Stimulated activated CD4-positive, alpha-beta T cell treated with anti-CD3 and anti-CD28 coated beads, Interleukin-15, amount 100 ng/mL, for 48 hours (primary cell): ENCODE results near the gene PP2D1.
"Not testable (repeated sequence)": the region's sequence is repeated elsewhere in the genome, so short reads cannot be mapped to it uniquely, and the experiment has no call there.

ENCODE experiments used
- DNase-seq, 2 donors: peaks; one replicate each; pipeline ENCODE4 v3.0.0-alpha.2; 2020; ENCODE audit warnings: low read depth in 2 of 2

PP2D1 gene

GRCh38 chr3:20012164-20012563 is at the start of gene PP2D1:
Gene PP2D1, minus strand, starts transcription at chr3:20012264. Its CDS starts 192 bp downstream, at chr3:20012072.
- DNase-seq, result no peak

- peak in 1 of 2 donors; percentile 19 for DNase-seq
These were observed 49.1 kb upstream of the PP2D1 start for GRCh38 chr3:20060974-20061685.

GRCh38 chr3:20059929-20060328 is 47.9 kb upstream of the PP2D1 start:
- no peak for DNase-seq

- no peak for DNase-seq
These were observed 45.6 kb upstream of the PP2D1 start for GRCh38 chr3:20057612-20058180.

- no peak for DNase-seq
These were observed 44.9 kb upstream of the PP2D1 start for GRCh38 chr3:20056725-20057611.

- no peak for DNase-seq
These were observed 43.8 kb upstream of the PP2D1 start for GRCh38 chr3:20055842-20056241.

GRCh38 chr3:20055020-20055775 is 43.1 kb upstream of the PP2D1 start:
- no peak for DNase-seq

- peak; percentile 61 to 77 for DNase-seq
These were observed 42.5 kb upstream of the PP2D1 start for GRCh38 chr3:20054549-20054987.

GRCh38 chr3:20052851-20053250 is 40.8 kb upstream of the PP2D1 start:
- DNase-seq, result no peak

GRCh38 chr3:20051123-20051806 is 39.2 kb upstream of the PP2D1 start:
- DNase-seq, result no peak

GRCh38 chr3:20047976-20048883 is 36.2 kb upstream of the PP2D1 start:
- DNase-seq, result no peak

GRCh38 chr3:20047341-20047779 is 35.3 kb upstream of the PP2D1 start:
- no peak for DNase-seq

GRCh38 chr3:20046556-20046955 is 34.5 kb upstream of the PP2D1 start:
- no peak for DNase-seq

GRCh38 chr3:20045141-20045540 is 33.1 kb upstream of the PP2D1 start:
- not testable (repeated sequence) for DNase-seq

- DNase-seq, result no peak
These were observed 31.8 kb upstream of the PP2D1 start for GRCh38 chr3:20043825-20044224.

GRCh38 chr3:20043396-20043795 is 31.3 kb upstream of the PP2D1 start:
- no peak for DNase-seq

- DNase-seq, result no peak
These were observed 30.3 kb upstream of the PP2D1 start for GRCh38 chr3:20042331-20042730.

- peak; percentile 55 to 75 for DNase-seq
These were observed 29.2 kb upstream of the PP2D1 start for GRCh38 chr3:20041197-20041780.

GRCh38 chr3:20040548-20041196 is 28.6 kb upstream of the PP2D1 start:
- peak; percentile 47 to 60 for DNase-seq
